Activated CD4-positive, alpha-beta T cell treated with anti-CD3 and anti-CD28 coated beads, Interleukin-2, amount 10 ng/mL, durations not matched to agents 7 days and 5 days (primary cell): Measurements from ENCODE around the gene RTN3. TPM values are rescaled to one million over a fixed set of nuclear protein-coding genes. Genes with fewer than 3 reads are reported as not detected.

Source experiments
- CTCF ChIA-PET: fragments of 350-600 bp; sonication (Branson Sonifier 250); formaldehyde crosslinking; loops from one replicate; lab custom pipeline; 2021; ENCODE audit warnings: antibody characterized with exemption; lab: Charles Lee
- POLR2A ChIA-PET: fragments of 350-600 bp; sonication (Branson Sonifier 250); formaldehyde crosslinking; loops from one replicate; lab custom pipeline; 2021; ENCODE audit warnings: antibody characterized with exemption; lab: Charles Lee
- DNase-seq: peaks from one replicate; pipeline ENCODE4 v3.0.0-alpha.2; 2020
- H3K27ac Mint-ChIP-seq: one replicate; pipeline ENCODE4 v1.8.0; 2021; ENCODE audit warnings: mild to moderate bottlenecking, moderate library complexity, mixed read lengths
- H3K27me3 Mint-ChIP-seq: one replicate; pipeline ENCODE4 v1.8.0; 2021; ENCODE audit warnings: mixed read lengths
- H3K36me3 Mint-ChIP-seq: one replicate; pipeline ENCODE4 v1.8.0; 2021; ENCODE audit warnings: low read depth, mixed read lengths
- H3K4me1 Mint-ChIP-seq: one replicate; pipeline ENCODE4 v1.8.0; 2021; ENCODE audit warnings: mixed read lengths
- H3K4me3 Mint-ChIP-seq: one replicate; pipeline ENCODE4 v1.8.0; 2021; ENCODE audit warnings: mild to moderate bottlenecking, moderate library complexity, mixed read lengths
- H3K9me3 Mint-ChIP-seq: one replicate; pipeline ENCODE4 v1.8.0; 2021; ENCODE audit warnings: mixed read lengths
- total RNA-seq, 2 experiments: library from RNA; stranded (reverse); gene quantifications; one replicate each; pipeline ENCODE4 v1.2.3, GENCODE V29; 2021

RTN3 gene
- total RNA-seq, 2 experiments from 2014 or later = 65.9 to 72.7 TPM

GRCh38 chr11:63761931-63762653, 80.8 kb downstream of the RTN3 start:
- POLR2A ChIA-PET = no interaction called here
- Mint-ChIP-seq H3K4me3 (no peak overlapping the region), H3K27ac (no peak overlapping the region), H3K4me1 (peaks cover 3% of the 10 kb centered on the region), H3K9me3 (no peaks in the 10 kb centered on the region), H3K36me3 (peaks cover 5% of the 10 kb centered on the region), H3K27me3 (no peaks in the 10 kb centered on the region)
- DNase-seq = no peak
- CTCF ChIA-PET = no interaction called here

- CTCF ChIA-PET = no interaction called here
- DNase-seq = no peak
- Mint-ChIP-seq H3K36me3 (peaks cover 3% of the 10 kb centered on the region), H3K4me1 (peaks cover 9% of the 10 kb centered on the region), H3K9me3 (no peaks in the 10 kb centered on the region), H3K4me3 (no peak overlapping the region), H3K27me3 (no peaks in the 10 kb centered on the region), H3K27ac (no peak overlapping the region)
- POLR2A ChIA-PET = no interaction called here
Observed at GRCh38 chr11:63762654-63763495, 81.6 kb downstream of the RTN3 start.

DNA sequence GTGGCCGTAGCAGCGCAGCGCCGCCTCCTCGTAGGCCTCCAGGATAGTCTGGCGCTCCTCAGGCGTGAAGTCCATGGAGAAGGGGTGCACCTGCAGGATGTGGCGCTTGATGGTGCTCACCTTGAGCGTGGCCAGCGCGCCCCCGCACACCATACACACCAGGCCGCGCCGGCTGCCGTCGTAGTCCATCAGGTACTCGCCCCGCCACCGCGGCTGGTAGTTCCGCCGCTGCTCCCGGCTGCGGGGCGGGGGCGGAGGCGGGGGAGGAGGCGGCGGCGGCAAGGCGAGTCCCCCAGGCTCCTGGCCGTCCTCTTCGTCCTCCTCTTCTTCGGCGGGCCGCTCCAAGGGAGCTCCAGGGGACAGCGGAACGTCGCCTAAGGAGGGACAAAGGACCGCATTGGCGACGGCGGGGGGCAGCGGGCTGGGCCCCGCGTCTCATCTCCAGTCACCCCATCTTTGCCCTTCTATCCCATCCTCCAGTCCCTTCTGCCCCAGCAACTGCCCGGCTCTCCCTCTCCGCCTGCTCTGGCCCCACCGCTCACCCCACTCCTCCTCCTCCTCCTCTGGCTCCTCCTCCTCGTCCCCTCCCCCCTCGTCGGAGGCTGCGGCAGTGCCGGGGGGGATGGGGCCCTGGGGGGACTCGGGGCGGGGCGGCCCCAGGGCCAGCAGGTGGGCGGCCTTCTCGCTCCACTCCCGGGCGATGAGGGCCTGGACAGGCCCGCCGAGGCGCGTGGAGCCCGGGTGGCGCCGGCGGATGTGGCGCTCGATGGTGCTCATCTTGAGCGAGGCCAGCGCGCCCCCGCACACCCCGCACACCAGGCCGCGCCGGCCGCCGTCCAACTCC, 82.4 kb downstream of the RTN3 start:
- H3K4me1 Mint-ChIP-seq = peaks cover 9% of the 10 kb centered on the region
- H3K27me3 Mint-ChIP-seq = no peaks in the 10 kb centered on the region
- no peak overlapping the region for H3K27ac Mint-ChIP-seq
- no peak overlapping the region for H3K4me3 Mint-ChIP-seq
- CTCF ChIA-PET = no interaction called here
- H3K9me3 Mint-ChIP-seq = no peaks in the 10 kb centered on the region
- no peak for DNase-seq
- POLR2A ChIA-PET = no interaction called here
- H3K36me3 Mint-ChIP-seq = no peaks in the 10 kb centered on the region

DNA sequence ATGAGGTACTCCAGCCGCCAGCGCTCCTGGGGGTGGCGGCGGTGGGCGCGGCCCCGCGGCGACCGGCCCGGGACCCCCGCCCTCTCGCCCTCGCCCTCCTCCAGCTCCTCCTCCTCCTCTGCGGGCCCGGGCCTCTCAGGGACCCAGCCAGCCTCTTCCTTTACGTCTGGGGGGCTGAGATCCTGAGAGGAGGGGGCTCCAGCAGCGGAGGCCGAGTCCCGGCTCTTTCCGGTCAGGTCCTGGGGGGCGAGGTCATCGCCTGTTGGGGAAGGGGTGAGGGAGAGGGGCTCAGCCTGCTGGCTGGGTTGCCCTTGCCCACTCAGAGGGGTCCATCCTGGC, 83.0 kb downstream of the RTN3 start:
- Mint-ChIP-seq H3K27me3 (no peaks in the 10 kb centered on the region), H3K4me3 (no peak overlapping the region), H3K27ac (no peak overlapping the region), H3K9me3 (no peaks in the 10 kb centered on the region), H3K36me3 (no peaks in the 10 kb centered on the region), H3K4me1 (peaks cover 9% of the 10 kb centered on the region)
- POLR2A ChIA-PET = no interaction called here
- DNase-seq = no peak
- CTCF ChIA-PET = no interaction called here

DNA sequence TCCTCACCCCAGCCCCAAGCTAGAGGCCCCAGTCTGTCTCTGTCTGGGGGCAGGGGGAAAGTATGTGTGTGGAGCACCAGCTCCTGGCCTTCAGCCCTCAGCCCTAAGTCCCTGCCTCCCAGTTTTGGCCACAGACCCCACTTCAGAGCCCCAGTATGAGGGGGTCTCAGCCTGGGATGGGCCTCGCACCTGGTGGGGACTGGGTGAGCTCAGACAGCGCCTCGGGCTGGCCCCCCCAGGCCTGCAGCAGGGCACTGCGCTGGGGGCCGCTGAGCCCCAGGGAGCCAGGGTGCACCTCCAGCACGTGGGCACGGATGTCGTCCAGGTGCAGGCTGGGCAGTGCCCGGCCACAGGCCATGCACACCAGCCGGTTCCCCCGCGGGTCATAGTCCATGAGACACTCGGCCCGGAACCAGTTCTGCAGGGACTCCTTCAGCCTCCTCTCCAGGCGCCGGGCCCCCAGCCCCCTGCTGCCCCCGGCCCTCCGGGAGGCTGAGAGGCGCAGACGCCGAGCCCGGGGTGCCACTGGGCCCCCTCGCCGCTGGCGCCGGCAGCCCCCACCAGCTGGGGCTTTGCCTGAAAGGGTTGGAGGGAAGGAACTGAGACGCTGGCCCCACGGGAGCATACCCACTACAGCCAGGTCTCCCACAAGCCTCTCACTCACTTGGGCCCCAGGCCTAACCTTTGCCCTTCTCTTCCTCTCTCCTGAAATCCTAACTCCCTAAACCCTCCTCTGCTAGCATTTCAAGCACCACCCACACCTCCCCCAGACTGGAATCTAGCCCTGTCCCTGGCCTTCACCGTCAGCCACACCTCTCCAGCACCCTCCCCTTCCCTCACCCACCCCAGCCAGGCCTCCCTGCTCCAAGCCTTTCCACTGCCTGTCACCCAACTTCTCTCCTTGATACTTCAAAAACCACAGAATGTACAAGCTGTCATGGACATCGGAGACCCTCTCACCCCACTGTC, 83.7 kb downstream of the RTN3 start:
- DNase-seq = no peak
- peaks cover 3% of the 10 kb centered on the region for H3K27me3 Mint-ChIP-seq

DNA sequence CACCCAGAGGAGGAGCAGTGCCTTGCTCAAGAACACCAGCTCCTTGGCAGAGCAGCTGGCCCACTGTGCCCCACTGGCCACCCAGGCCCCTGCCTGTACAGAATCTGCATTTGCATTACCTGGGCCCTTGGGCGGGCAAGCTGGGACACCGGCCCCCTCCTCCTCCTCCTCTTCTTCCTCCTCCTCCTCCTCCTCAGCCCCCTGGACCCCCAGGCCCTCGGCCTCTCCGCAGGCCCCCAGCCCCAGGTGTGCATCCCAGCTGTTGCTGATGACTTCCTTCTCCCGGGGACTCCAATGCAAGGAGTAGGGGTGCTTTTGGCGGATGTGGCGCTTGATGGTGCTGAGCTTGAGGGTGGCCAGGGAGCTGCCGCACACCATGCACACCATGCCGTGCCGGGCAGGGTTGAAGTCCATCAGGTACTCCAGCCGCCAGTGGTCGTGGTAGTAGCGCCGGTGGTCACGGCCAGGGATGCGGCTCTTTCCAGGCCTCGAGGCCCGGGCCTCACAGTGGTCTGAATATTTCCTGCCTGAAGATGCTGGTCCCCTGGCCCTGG, 84.5 kb downstream of the RTN3 start:
- POLR2A ChIA-PET = no interaction called here
- H3K27ac Mint-ChIP-seq = no peak overlapping the region
- H3K4me1 Mint-ChIP-seq = peaks cover 9% of the 10 kb centered on the region
- no peak for DNase-seq
- no peaks in the 10 kb centered on the region for H3K9me3 Mint-ChIP-seq
- CTCF ChIA-PET = interaction anchor here (0.7 to 1.1 kb wide), 2 partner anchors 13 to 19 kb away, joined by 3 read pairs; no protein-coding TSS in a partner anchor
- no peaks in the 10 kb centered on the region for H3K36me3 Mint-ChIP-seq
- no peak overlapping the region for H3K4me3 Mint-ChIP-seq
- H3K27me3 Mint-ChIP-seq = peaks cover 11% of the 10 kb centered on the region

More for the DNA sequence above, 83.7 kb downstream of the RTN3 start:
- Mint-ChIP-seq H3K4me1 (peaks cover 9% of the 10 kb centered on the region), H3K27ac (no peak overlapping the region), H3K9me3 (no peaks in the 10 kb centered on the region), H3K4me3 (no peak overlapping the region), H3K36me3 (no peaks in the 10 kb centered on the region)
- CTCF ChIA-PET = no interaction called here
- POLR2A ChIA-PET = no interaction called here

GRCh38 chr11:63766531-63767235, 85.4 kb downstream of the RTN3 start:
- Mint-ChIP-seq H3K27ac (peak overlapping the region; percentile 72), H3K4me1 (peaks cover 9% of the 10 kb centered on the region), H3K4me3 (peak overlapping the region; percentile 80), H3K36me3 (no peaks in the 10 kb centered on the region), H3K27me3 (peaks cover 18% of the 10 kb centered on the region), H3K9me3 (no peaks in the 10 kb centered on the region)
- CTCF ChIA-PET = interaction anchor here (0.7 to 2.0 kb wide), 6 partner anchors 13 to 236 kb away, joined by 3 to 6 read pairs (median 4); no protein-coding TSS in a partner anchor
- POLR2A ChIA-PET = no interaction called here
- no peak for DNase-seq

GRCh38 chr11:63767267-63767564, 85.9 kb downstream of the RTN3 start:
- peaks cover 9% of the 10 kb centered on the region for H3K4me1 Mint-ChIP-seq
- ChIA-PET POLR2A (no interaction called here), CTCF (interaction anchor here (0.8 to 2.0 kb wide), 5 partner anchors 13 to 235 kb away, joined by 3 to 6 read pairs (median 4); no protein-coding TSS in a partner anchor)
- H3K4me3 Mint-ChIP-seq = peak overlapping the region; percentile 80
- no peaks in the 10 kb centered on the region for H3K9me3 Mint-ChIP-seq
- DNase-seq = no peak
- no peaks in the 10 kb centered on the region for H3K36me3 Mint-ChIP-seq
- H3K27me3 Mint-ChIP-seq = peaks cover 21% of the 10 kb centered on the region
- H3K27ac Mint-ChIP-seq = peak overlapping the region; percentile 68

DNA sequence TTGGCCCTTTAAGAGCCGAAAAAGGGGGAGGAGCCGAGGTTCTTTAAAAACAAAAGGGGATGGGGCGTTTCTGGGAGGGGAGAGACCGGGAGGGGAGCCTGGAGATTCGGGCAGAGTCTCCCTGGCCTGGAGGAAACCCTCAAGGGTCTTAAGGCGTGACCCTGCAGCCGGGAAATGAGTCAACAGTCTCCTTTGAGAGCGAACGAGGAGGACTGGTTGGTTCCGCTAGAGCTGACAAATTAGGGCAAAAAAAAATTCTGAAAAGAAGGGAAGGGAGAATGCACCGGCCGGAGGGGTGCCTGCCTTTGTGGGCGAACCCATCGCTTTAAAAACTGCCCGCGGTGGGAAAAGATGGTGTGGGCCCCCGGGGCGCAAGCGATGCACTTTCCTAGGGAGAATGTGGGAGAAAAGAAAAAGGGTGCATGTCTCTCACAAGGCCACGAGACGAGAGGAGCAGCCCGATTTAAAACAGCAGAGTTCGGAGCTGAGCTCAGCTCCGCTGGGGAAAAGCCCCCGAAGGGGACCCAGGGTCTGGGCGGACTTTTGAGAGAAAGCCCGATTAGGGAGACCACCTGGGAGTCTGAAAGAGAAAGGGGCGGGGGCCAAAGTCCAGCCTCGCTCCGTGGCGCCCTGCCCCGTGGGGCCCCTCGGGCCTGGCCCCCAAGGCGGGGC, 86.4 kb downstream of the RTN3 start:
- no peaks in the 10 kb centered on the region for H3K36me3 Mint-ChIP-seq
- peaks cover 9% of the 10 kb centered on the region for H3K4me1 Mint-ChIP-seq
- peak overlapping the region; percentile 80 for H3K4me3 Mint-ChIP-seq
- H3K27ac Mint-ChIP-seq = peak overlapping the region; percentile 68
- ChIA-PET POLR2A (no interaction called here), CTCF (interaction anchor here (0.6 to 2.0 kb wide), 9 partner anchors 12 to 882 kb away, joined by 3 to 6 read pairs (median 4); no protein-coding TSS in a partner anchor)
- peaks cover 25% of the 10 kb centered on the region for H3K27me3 Mint-ChIP-seq
- peak; percentile 66 for DNase-seq
- H3K9me3 Mint-ChIP-seq = no peaks in the 10 kb centered on the region

- POLR2A ChIA-PET = no interaction called here
- Mint-ChIP-seq H3K27me3 (peaks cover 30% of the 10 kb centered on the region), H3K27ac (peak within 1 kb of the TSS; percentile 68), H3K4me1 (peaks cover 9% of the 10 kb centered on the region), H3K36me3 (no peaks in the 10 kb centered on the region), H3K9me3 (no peaks in the 10 kb centered on the region), H3K4me3 (peak within 1 kb of the TSS; percentile 80)
- CTCF ChIA-PET = interaction anchor here (0.6 to 2.0 kb wide), 9 partner anchors 15 to 882 kb away, joined by 3 to 6 read pairs (median 4); partner anchors contain the start of gene RTN3
- peak; percentile 48 for DNase-seq
Observed at GRCh38 chr11:63768237-63769041, 87.1 kb downstream of the RTN3 start, which contains the start of gene ZFTA. Gene ZFTA (minus strand): TSS chr11:63768775. CDS start chr11:63768622, 153 bp downstream.
